ENCODE data around the gene OR52B6.

Gene OR52B6

DNA sequence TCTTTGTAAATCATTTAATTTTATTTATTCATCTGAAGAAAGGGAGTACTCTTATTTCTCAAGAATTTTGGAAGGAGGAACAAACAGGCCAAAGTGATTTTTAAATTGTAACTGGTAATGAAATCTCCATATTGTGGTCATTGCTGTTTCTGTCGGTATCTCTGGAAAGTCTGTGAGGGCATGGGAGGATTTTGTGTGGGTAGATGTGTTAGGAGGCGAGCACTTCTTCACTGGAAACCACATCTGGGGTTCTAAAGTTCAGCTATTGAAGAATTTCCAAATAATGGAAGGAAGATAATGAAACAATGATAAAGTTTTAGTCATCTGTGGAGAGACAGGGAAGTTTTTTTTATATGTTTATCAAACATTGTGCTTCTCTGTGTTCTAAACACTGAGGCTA is 50.7 kb downstream of the OR52B6 start:
- no peak for TF ChIP-seq CTCF (IDR thresholded peaks at IDR 0.05; ENCODE audit: control extremely low read depth, extremely low read depth, low read depth, missing control alignments)
- DNase-seq (ENCODE audit: extremely low spot score) = no peak
- POLR2A ChIA-PET = interaction anchor here (0.6 to 1.0 kb wide), 2 partner anchors 64 to 69 kb away, joined by 4 read pairs; no protein-coding TSS in a partner anchor
- CTCF ChIA-PET = no interaction called here
